Spleen (tissue), 7 donors: ENCODE results near the gene PRRG1.

Experiments used
- CTCF ChIP-seq, 11 experiments: fragments of 200-600 bp in 7 of 11; fragments of 450-650 bp in 4 of 11; sonication (generic) in 4 of 11; IDR thresholded peaks in 8 of 11; conservative IDR thresholded peaks in 3 of 11; 1 replicate in 7 of 11; 2 replicates in 4 of 11; pipeline versions ENCODE4 v1.4.0 to v1.8.0; 2016 to 2021; ENCODE audit warnings: antibody characterized with exemption in 11 of 11, inconsistent platforms in 4 of 11, mild to moderate bottlenecking in 1 of 11
- POLR2A ChIP-seq, 3 donors: fragments of 450-650 bp; IDR thresholded peaks; one replicate each; pipeline ENCODE4 v1.5.1; 2017; ENCODE audit warnings: antibody characterized with exemption in 3 of 3, mild to moderate bottlenecking in 1 of 3
- POLR2AphosphoS5 ChIP-seq, 3 donors: sonication (generic); formaldehyde crosslinking; IDR thresholded peaks; one replicate each; pipeline ENCODE4 v1.5.1; 2017; ENCODE audit warnings: antibody characterized with exemption in 3 of 3
- donor health status: DM: no; HTN: no; CAD: no; lungs with moderate emphysema.
- donor health status: DM: no; HTN: no; CAD: no.
- donor health status: DM: no; HTN: no; CAD: no.

- TF ChIP-seq POLR2A (IDR thresholded peaks at IDR 0.05), result no peak
- TF ChIP-seq CTCF (IDR thresholded peaks at IDR 0.05 in 8 of 11, conservative IDR thresholded peaks at IDR 0.05 in 3 of 11), result no peak
- TF ChIP-seq POLR2AphosphoS5 (IDR thresholded peaks at IDR 0.05), result no peak
Measured at GRCh38 chrX:37470711-37471110, 121.5 kb downstream of the PRRG1 start.
